HG02610 (cell line): ENCODE data around the gene COL24A1.
"Not testable (repeated sequence)": the region's sequence is repeated elsewhere in the genome, so short reads cannot be mapped to it uniquely, and the experiment has no call there.

Source experiments
- ATAC-seq: cut with Tn5 transposase; IDR thresholded peaks from one replicate; pipeline ENCODE4 v1.9.1; 2021; ENCODE audit warnings: mild to moderate bottlenecking, moderate library complexity; ENCODE audit not compliant: unreplicated experiment

The COL24A1 gene

GRCh38 chr1:85900921-85901320 is 255.7 kb downstream of the COL24A1 start:
- ATAC-seq, result no peak

DNA sequence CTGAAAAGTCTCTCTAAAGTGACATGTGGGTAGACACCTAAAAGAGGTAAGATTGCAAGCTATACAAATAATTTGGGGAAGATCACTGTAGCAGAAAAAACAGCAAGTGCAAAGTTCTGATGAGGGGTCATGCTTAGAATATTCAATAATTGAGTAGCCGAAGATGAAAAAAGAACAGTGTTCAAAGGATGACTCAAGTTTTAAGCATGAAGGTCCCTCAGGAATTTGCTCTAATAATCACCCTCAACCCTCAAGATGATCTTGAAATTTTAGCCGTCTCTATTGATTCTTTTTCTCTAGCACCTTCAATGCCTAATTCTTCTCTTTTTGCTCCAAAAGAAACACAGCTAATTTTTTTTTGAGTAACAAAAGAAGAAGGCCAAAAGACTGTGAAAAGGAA is 257.7 kb downstream of the COL24A1 start:
- no peak for ATAC-seq

GRCh38 chr1:85894651-85895050 is 261.9 kb downstream of the COL24A1 start:
- ATAC-seq, result peak; percentile 72

DNA sequence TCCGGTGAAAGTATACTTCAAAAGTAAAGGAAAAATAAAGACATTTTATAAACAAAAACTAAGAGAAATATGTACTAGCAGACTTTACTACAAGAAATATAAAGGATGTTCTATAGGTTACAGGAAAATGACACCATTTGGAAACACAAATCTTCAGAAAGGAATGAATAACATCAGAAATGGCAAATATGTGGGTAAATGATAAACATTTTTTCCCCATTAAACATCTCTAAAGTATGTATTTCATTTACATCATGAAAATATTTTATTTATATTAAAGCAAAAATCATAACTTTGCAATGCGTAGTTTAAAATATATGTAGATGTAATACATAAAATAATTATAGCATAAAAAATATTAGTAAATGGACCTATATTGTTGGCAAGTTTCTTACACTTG is 264.2 kb downstream of the COL24A1 start:
- ATAC-seq, result no peak

DNA sequence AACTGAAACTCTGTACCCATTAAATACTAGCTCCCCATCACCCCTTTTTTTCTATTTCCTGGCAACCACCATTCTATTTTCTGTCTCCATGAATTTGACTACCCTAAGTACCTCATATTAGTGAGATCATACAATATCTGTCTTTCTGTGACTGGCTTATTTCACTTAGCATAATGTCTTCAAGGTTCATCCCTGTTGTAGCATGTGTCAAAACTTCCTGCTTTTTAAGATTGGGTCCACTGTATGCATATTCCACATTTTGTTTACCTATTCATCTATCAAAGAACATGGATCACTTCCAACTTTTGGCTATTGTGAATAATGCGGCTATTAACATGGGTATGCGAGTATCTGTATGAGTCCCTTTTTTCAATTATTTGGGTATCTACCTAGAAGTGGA is 266.7 kb downstream of the COL24A1 start:
- no peak for ATAC-seq

DNA sequence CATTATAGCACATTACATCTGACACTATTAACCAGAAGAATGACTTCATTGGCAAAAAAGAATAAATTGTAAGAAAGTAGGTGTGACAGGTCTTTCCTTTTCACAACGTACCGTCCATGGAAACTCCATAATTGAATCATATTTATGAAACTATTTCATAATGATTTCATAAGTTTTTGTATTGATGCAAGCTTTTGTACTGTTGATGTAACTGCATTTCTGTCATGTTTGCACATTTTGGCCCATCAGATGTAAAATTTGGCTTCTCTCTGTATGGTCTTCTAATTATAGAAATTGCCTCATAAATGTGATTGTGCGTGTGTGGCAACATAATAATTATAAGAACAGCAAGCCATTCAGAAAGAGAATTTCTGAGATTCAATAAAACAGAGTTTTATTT is 267.7 kb downstream of the COL24A1 start:
- no peak for ATAC-seq

- ATAC-seq, result no peak
These were observed 272.1 kb downstream of the COL24A1 start for GRCh38 chr1:85884372-85885035.

- ATAC-seq, result no peak
These were observed 289.4 kb downstream of the COL24A1 start for GRCh38 chr1:85867189-85867588.

DNA sequence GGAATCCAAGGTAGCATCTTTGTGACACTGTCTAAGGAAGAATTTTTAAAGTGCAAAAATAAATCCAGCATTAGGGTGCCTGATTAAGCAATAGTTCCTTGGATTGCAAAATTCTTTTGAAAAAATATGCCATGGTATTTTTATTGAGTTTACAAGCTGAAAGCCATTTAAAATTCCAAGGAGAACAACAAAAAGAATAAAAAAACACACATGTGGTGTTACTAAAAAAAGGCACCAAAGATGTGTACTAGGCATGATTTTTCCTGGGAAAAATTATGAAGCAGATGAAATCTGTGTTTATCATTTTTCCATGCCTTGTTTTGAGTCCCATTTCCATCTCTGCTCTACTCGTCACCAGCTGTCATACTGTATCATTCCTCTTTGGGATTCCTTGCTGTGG is 291.4 kb downstream of the COL24A1 start:
- ATAC-seq, result no peak

GRCh38 chr1:85864727-85865126 is 291.8 kb downstream of the COL24A1 start:
- no peak for ATAC-seq

- not testable (repeated sequence) for ATAC-seq
These were observed 292.9 kb downstream of the COL24A1 start for GRCh38 chr1:85863639-85864038.

- ATAC-seq, result no peak
These were observed 294.1 kb downstream of the COL24A1 start for GRCh38 chr1:85862456-85862855.

- no peak for ATAC-seq
These were observed 298.6 kb downstream of the COL24A1 start for GRCh38 chr1:85857991-85858390.

DNA sequence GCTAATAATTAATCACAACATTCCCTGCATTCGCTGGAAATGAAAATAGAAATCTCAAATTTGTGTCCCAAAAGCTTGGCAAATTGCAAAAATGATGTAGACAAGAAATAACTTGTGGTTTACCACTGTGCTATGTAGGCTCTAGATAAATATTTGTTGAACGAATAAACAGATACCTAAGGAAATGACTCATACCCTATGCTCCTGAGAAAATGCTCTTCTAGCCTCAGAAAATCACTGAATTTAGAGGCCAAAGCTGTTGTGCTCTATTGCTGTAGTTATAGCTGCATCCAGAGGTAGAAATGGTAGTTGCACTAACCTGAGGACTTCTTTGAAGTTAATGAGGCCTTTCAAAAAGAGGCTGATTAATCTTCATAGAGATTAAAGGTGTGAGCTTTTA is 306.3 kb downstream of the COL24A1 start:
- no peak for ATAC-seq

DNA sequence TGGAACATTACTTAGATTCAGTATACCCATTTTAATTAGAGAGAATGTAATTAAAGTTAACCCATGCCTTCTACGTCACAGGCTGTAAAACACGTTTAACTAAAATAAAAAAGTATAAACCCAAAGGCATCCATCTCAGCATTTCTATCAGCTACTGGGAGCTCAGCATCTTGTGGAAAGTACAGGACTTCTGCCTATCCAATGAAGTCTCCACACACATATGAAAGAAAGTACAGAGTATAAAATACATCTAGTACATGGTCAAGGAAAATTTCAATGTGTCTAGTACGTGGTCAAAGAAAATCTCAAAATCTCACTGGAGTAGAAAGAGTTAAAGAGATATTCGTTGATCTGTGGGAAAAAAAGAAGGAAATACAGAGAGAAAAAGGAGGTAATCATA is 306.9 kb downstream of the COL24A1 start:
- ATAC-seq, result no peak

DNA sequence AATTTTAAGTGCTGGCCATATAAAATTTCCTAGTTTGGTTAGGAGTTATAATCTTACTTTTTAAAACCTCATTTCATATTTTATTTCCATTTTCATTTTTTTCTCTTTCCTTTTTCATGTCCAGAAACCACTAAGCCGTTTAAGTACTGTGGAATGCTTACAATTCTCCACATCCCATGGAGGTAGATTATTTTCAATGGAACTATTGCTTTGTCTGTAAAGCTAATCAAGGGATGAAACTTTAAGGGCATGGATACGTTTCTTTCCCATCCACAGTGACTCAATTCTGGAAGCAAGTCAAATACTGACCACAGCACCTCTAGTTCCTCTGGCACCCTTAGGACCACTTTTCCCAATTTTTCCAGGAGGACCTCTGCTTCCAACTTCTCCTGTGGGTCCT is 309.2 kb downstream of the COL24A1 start:
- ATAC-seq, result no peak

- ATAC-seq, result no peak
These were observed 309.9 kb downstream of the COL24A1 start for GRCh38 chr1:85846706-85847105.

- ATAC-seq, result no peak
These were observed 317.1 kb downstream of the COL24A1 start for GRCh38 chr1:85839459-85839858.

- ATAC-seq, result peak; percentile 93
These were observed 318.3 kb downstream of the COL24A1 start for GRCh38 chr1:85838238-85838637.

GRCh38 chr1:85836736-85837135 is 319.8 kb downstream of the COL24A1 start:
- no peak for ATAC-seq

DNA sequence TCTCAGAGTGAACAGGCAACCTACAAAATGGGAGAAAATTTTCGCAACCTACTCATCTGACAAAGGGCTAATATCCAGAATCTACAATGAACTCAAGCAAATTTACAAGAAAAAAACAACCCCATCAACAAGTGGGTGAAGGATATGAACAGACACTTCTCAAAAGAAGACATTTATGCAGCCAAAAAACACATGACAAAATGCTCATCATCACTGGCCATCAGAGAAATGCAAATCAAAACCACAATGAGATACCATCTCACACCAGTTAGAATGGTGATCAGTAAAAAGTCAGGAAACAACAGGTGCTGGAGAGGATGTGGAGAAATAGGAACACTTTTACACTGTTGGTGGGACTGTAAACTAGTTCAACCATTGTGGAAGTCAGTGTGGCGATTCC is 323.4 kb downstream of the COL24A1 start:
- not testable (repeated sequence) for ATAC-seq

DNA sequence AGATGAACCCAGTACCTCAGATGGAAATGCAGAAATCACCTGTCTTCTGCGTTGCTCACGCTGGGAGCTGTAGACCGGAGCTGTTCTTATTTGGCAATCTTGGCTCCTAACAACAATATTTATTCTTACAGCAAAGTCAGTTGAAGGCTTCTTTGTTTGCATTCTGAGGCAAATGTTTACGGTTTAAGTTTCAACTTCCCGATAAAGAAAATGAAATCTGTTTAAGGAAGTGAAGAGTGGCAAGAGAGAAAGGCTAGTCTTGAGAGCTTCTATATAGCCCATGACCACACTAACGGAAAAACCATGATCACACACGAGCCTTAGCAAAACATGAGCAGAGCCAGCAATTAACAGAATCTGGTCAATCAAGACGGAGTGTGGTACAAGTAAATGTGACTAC is 325.7 kb downstream of the COL24A1 start:
- no peak for ATAC-seq
